Caki2 (cell line): ENCODE data around the gene PGRMC2. TPM values are rescaled to one million over a fixed set of nuclear protein-coding genes. Genes with fewer than 3 reads are reported as not detected.

Source experiments
- DNase-seq: peaks from one replicate; pipeline ENCODE4 v3.0.0-alpha.2; 2015; ENCODE audit warnings: low read depth
- in situ Hi-C: cut with HindIII; loops from 2 replicates; pipeline ENCODE4 v1.10.0; 2016; ENCODE audit warnings: low sequenced_read_pairs, low pct_unique_long_range_greater_than_20kb, mixed read lengths
- total RNA-seq: library from RNA; depleted of rRNA; stranded (reverse); fragments of >200 nt; shearing (Covaris generic); gene quantifications from 2 replicates; pipeline ENCODE4 v1.2.3, GENCODE V29; 2014; ENCODE audit warnings: low replicate concordance; rRNA removed

The PGRMC2 gene
- total RNA-seq, 1 experiment from 2014 or later: 84.3 TPM

- in situ Hi-C loops: no loop called here
Measured at GRCh38 chr4:128241425-128241913, 46.1 kb downstream of the PGRMC2 start.

GRCh38 chr4:128241019-128241418, 46.6 kb downstream of the PGRMC2 start:
- in situ Hi-C loops: no loop called here
- no peak for DNase-seq

More at GRCh38 chr4:128241425-128241913, 46.1 kb downstream of the PGRMC2 start:
- DNase-seq: peak; percentile 32

- in situ Hi-C loops: no loop called here
Measured at GRCh38 chr4:128234836-128235235, 52.8 kb downstream of the PGRMC2 start.

GRCh38 chr4:128232719-128233118, 54.9 kb downstream of the PGRMC2 start:
- in situ Hi-C loops: no loop called here
- DNase-seq: no peak

More at GRCh38 chr4:128234836-128235235, 52.8 kb downstream of the PGRMC2 start:
- DNase-seq: no peak

- no peak for DNase-seq
- in situ Hi-C loops: no loop called here
Measured at GRCh38 chr4:128228845-128229795, 58.5 kb downstream of the PGRMC2 start.

GRCh38 chr4:128227991-128228571, 59.5 kb downstream of the PGRMC2 start:
- in situ Hi-C loops: no loop called here
- no peak for DNase-seq

- in situ Hi-C loops: no loop called here
- DNase-seq: no peak
Measured at GRCh38 chr4:128225148-128225547, 62.5 kb downstream of the PGRMC2 start.

GRCh38 chr4:128221586-128221985, 66.0 kb downstream of the PGRMC2 start:
- in situ Hi-C loops: no loop called here
- DNase-seq: no peak

- in situ Hi-C loops: no loop called here
- DNase-seq: peak; percentile 18
Measured at GRCh38 chr4:128220286-128221235, 67.1 kb downstream of the PGRMC2 start.

Other genes starting within 250 kb of the PGRMC2 start
- gene LARP1B, start 226.5 kb downstream of the PGRMC2 start, total RNA-seq: 17.6 and 25.3 TPM in 2 replicates